Measurements from ENCODE around the gene PI3.

The PI3 gene, protein sequence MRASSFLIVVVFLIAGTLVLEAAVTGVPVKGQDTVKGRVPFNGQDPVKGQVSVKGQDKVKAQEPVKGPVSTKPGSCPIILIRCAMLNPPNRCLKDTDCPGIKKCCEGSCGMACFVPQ

DNA sequence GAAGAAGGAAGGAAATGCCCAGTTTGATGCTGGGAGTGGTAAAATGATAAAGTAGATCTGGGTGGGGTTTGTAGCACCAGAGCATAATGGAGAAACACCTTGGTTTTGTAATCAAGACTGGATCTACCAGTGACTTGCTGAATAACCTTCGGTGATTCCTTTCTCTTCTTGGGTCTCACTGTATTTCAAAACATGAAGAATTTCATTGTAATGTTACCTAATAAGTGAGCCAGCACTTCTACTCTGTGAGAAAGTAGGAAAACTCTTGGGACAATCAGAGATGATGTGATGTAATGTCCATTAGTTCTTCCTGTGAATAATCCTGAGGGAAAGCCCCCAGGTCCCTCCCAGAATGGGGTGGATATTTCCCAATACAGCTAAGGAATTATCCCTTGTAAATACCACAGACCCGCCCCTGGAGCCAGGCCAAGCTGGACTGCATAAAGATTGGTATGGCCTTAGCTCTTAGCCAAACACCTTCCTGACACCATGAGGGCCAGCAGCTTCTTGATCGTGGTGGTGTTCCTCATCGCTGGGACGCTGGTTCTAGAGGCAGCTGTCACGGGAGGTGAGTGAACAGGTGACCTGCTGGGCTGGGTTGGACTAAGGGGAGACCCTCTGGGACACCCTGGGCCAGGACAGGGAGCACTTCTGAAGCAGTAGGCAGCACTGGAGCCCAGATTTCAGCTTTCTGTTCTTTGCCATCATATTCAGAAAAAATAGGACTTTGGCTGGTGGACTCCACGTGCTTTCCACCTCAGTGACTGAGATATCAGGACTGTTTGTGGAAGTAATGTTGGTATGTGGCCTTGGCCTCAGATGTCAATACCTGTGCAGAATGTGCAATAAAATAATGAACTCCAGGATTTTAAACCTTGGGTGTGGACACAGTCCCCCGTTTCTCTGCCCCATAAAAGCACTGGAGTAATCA lies at the start of gene PI3:
Gene PI3 (plus strand): TSS at position 469 of the 931 bp plus-strand sequence. CDS start 21 bp downstream, at position 490.
- no peaks in the 10 kb centered on the region for H4K20me1 ChIP-seq (ENCODE audit: insufficient read depth, low read length)
- no peak within 1 kb of the TSS for H3K4me2 ChIP-seq (ENCODE audit: low read length)
- H3K4me1 ChIP-seq (ENCODE audit: insufficient read depth, low read length, severe bottlenecking): no peaks in the 10 kb centered on the region
- no peaks in the 10 kb centered on the region for H3K27me3 ChIP-seq (ENCODE audit: insufficient read depth, low read length)
- TF ChIP-seq, protein P1, sequence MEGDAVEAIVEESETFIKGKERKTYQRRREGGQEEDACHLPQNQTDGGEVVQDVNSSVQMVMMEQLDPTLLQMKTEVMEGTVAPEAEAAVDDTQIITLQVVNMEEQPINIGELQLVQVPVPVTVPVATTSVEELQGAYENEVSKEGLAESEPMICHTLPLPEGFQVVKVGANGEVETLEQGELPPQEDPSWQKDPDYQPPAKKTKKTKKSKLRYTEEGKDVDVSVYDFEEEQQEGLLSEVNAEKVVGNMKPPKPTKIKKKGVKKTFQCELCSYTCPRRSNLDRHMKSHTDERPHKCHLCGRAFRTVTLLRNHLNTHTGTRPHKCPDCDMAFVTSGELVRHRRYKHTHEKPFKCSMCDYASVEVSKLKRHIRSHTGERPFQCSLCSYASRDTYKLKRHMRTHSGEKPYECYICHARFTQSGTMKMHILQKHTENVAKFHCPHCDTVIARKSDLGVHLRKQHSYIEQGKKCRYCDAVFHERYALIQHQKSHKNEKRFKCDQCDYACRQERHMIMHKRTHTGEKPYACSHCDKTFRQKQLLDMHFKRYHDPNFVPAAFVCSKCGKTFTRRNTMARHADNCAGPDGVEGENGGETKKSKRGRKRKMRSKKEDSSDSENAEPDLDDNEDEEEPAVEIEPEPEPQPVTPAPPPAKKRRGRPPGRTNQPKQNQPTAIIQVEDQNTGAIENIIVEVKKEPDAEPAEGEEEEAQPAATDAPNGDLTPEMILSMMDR (IDR thresholded peaks at IDR 0.05; ENCODE audit: low read length): no peak
- no peak for TF ChIP-seq EZH2 (IDR thresholded peaks at IDR 0.05; ENCODE audit: borderline replicate concordance, low read length)
- H3F3A ChIP-seq (ENCODE audit: insufficient read depth, low read length): no peaks in the 10 kb centered on the region
- no peak within 1 kb of the TSS for H3K27ac ChIP-seq (ENCODE audit: low read depth, low read length, poor library complexity, severe bottlenecking)
- H3K9me3 ChIP-seq (ENCODE audit: low read length): no peaks in the 10 kb centered on the region
- no peaks in the 10 kb centered on the region for H3K9me2 ChIP-seq (ENCODE audit: low read depth, low read length)
- no peaks in the 10 kb centered on the region for H3K36me3 ChIP-seq (ENCODE audit: insufficient read depth, low read length)
- no peak within 1 kb of the TSS for H3K9ac ChIP-seq (ENCODE audit: low read length)
- H3K4me3 ChIP-seq (ENCODE audit: low read depth, low read length, poor library complexity, severe bottlenecking): no peak within 1 kb of the TSS
- no peaks in the 10 kb centered on the region for H3K79me2 ChIP-seq (ENCODE audit: insufficient read depth, low read length)
- H2AFZ ChIP-seq (ENCODE audit: low read length): no peak within 1 kb of the TSS

DNA sequence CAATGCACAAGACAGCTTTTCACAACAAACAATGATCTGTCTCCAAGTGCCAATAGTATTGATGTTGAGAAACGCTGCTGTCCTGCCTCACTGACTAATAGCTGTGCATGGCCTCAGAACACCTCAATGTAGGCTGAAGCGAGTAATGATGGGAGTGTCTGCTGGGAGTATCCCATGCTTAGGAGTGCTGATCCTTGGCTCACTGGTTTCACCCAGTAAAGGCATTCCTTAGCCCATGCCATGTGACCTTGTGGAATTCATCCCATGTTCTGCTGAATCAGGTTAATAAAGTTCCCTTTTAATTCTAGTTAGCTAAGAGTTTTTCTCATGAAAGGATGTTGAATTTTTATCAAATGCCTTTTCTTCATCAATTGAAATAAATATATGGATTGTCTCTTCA lies 46.6 kb upstream of the PI3 start:
- H4K20me1 ChIP-seq (ENCODE audit: insufficient read depth, low read length): no peaks in the 10 kb centered on the region
- TF ChIP-seq EZH2 (IDR thresholded peaks at IDR 0.05; ENCODE audit: borderline replicate concordance, low read length): no peak
- TF ChIP-seq, protein P1 (IDR thresholded peaks at IDR 0.05; ENCODE audit: low read length): no peak
- no peak overlapping the region for H3K27ac ChIP-seq (ENCODE audit: low read depth, low read length, poor library complexity, severe bottlenecking)
- no peak overlapping the region for H2AFZ ChIP-seq (ENCODE audit: low read length)
- no peak overlapping the region for H3K9ac ChIP-seq (ENCODE audit: low read length)
- H3K36me3 ChIP-seq (ENCODE audit: insufficient read depth, low read length): no peaks in the 10 kb centered on the region
- no peaks in the 10 kb centered on the region for H3K79me2 ChIP-seq (ENCODE audit: insufficient read depth, low read length)
- no peaks in the 10 kb centered on the region for H3K27me3 ChIP-seq (ENCODE audit: insufficient read depth, low read length)
- H3K9me3 ChIP-seq (ENCODE audit: low read length): no peaks in the 10 kb centered on the region
- no peaks in the 10 kb centered on the region for H3K9me2 ChIP-seq (ENCODE audit: low read depth, low read length)
- H3F3A ChIP-seq (ENCODE audit: insufficient read depth, low read length): no peaks in the 10 kb centered on the region
- H3K4me1 ChIP-seq (ENCODE audit: insufficient read depth, low read length, severe bottlenecking): no peaks in the 10 kb centered on the region
- H3K4me2 ChIP-seq (ENCODE audit: low read length): no peak overlapping the region
- no peak overlapping the region for H3K4me3 ChIP-seq (ENCODE audit: low read depth, low read length, poor library complexity, severe bottlenecking)

DNA sequence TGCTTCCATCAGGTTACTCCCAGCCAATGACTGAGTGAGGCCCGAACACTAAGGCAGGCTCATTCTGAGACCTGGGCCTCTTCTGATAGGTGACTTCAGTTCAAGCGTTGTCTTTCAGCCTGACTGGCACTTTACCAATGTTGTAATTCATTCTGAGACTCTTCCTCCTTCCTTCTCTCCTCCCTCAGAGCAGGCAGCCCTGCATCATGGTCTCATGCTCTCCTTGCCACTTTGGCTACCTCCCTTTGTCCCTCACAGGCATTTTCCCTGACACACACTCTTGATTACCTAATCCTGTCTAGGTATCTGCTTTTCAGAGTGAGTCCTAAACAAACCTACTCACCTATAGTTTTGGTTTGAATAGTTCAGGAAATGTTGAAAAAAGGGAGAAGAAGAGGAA lies 37.8 kb upstream of the PI3 start:
- no peaks in the 10 kb centered on the region for H3F3A ChIP-seq (ENCODE audit: insufficient read depth, low read length)
- no peaks in the 10 kb centered on the region for H3K36me3 ChIP-seq (ENCODE audit: insufficient read depth, low read length)
- H3K4me2 ChIP-seq (ENCODE audit: low read length): no peak overlapping the region
- no peak overlapping the region for H3K4me3 ChIP-seq (ENCODE audit: low read depth, low read length, poor library complexity, severe bottlenecking)
- no peaks in the 10 kb centered on the region for H3K9me2 ChIP-seq (ENCODE audit: low read depth, low read length)
- no peak overlapping the region for H3K9ac ChIP-seq (ENCODE audit: low read length)
- H2AFZ ChIP-seq (ENCODE audit: low read length): no peak overlapping the region
- H3K27ac ChIP-seq (ENCODE audit: low read depth, low read length, poor library complexity, severe bottlenecking): no peak overlapping the region
- no peaks in the 10 kb centered on the region for H3K79me2 ChIP-seq (ENCODE audit: insufficient read depth, low read length)
- no peaks in the 10 kb centered on the region for H3K27me3 ChIP-seq (ENCODE audit: insufficient read depth, low read length)
- H4K20me1 ChIP-seq (ENCODE audit: insufficient read depth, low read length): no peaks in the 10 kb centered on the region
- no peaks in the 10 kb centered on the region for H3K9me3 ChIP-seq (ENCODE audit: low read length)
- TF ChIP-seq EZH2 (IDR thresholded peaks at IDR 0.05; ENCODE audit: borderline replicate concordance, low read length): no peak
- TF ChIP-seq, protein P1 (IDR thresholded peaks at IDR 0.05; ENCODE audit: low read length): no peak
- no peaks in the 10 kb centered on the region for H3K4me1 ChIP-seq (ENCODE audit: insufficient read depth, low read length, severe bottlenecking)

Data from OCI-LY1 (cell line).